Measurements from ENCODE around the gene AKAP13. TPM values are rescaled to one million over a fixed set of nuclear protein-coding genes. Genes with fewer than 3 reads are reported as not detected.

The AKAP13 gene
- total RNA-seq, 1 experiment from 2014 or later, result 47.3 TPM

- H3K4me1 Mint-ChIP-seq, result peaks cover 5 to 12% of the 10 kb centered on the region in 2 experiments
- no peaks in the 10 kb centered on the region for H3K9me3 ChIP-seq (ENCODE audit: control insufficient read depth, low read depth, low read length)
- H2BK5ac ChIP-seq (ENCODE audit: insufficient read length, low read length), result no peak overlapping the region
- no peak overlapping the region for H3K9ac ChIP-seq (ENCODE audit: extremely low read depth, insufficient read length, low read length)
- H4K91ac ChIP-seq (ENCODE audit: insufficient read length, low read depth, low read length), result no peak overlapping the region
- H3K9me3 Mint-ChIP-seq, result no peaks in the 10 kb centered on the region
- H2AFZ ChIP-seq (ENCODE audit: low read length), result no peak overlapping the region
- H3K18ac ChIP-seq (ENCODE audit: insufficient read length, low read depth, low read length), result no peak overlapping the region
- H3K4me2 ChIP-seq (ENCODE audit: insufficient read depth, insufficient read length, low read length), result no peak overlapping the region
- H3K14ac ChIP-seq (ENCODE audit: insufficient read depth, low read length), result no peak overlapping the region
- no peak overlapping the region for H2BK120ac ChIP-seq (ENCODE audit: low read depth, low read length, poor library complexity, severe bottlenecking)
- no peak overlapping the region for H3K4ac ChIP-seq (ENCODE audit: low read depth, low read length)
- H3K27ac Mint-ChIP-seq, result no peak overlapping the region
- no peaks in the 10 kb centered on the region for H3K27me3 Mint-ChIP-seq (ENCODE audit: low read depth)
- no peak overlapping the region for H2BK20ac ChIP-seq (ENCODE audit: low read depth, low read length, poor library complexity, severe bottlenecking)
- no CpG with 5 or more reads among the region's 2 CpGs for WGBS (ENCODE audit: extremely low coverage, insufficient read length, low lambda C conversion rate)
- H3K56ac ChIP-seq (ENCODE audit: insufficient read length, low read depth, low read length), result no peak overlapping the region
- H4K20me1 ChIP-seq (ENCODE audit: control insufficient read depth, insufficient read depth, insufficient read length), result no peaks in the 10 kb centered on the region
- H3T11ph ChIP-seq (ENCODE audit: low read length), result no peak overlapping the region
- peaks cover 2 to 21% (median 12%) of the 10 kb centered on the region in 3 experiments; a peak in 5 of 7 replicates for H3K36me3 Mint-ChIP-seq (ENCODE audit: insufficient read depth in 1 of 3, low read depth in 3 of 3)
- no peak for DNase-seq
- H3K27me3 ChIP-seq (ENCODE audit: insufficient read depth, low read length), result no peaks in the 10 kb centered on the region
- H3K23me2 ChIP-seq (ENCODE audit: insufficient read length, low read depth, low read length, poor library complexity, severe bottlenecking), result no peaks in the 10 kb centered on the region
- H3K79me1 ChIP-seq (ENCODE audit: insufficient read depth, low read depth, low read length, poor library complexity, severe bottlenecking), result no peaks in the 10 kb centered on the region
- H2BK12ac ChIP-seq (ENCODE audit: insufficient read length, low read depth, low read length), result no peak overlapping the region
- H3K79me2 ChIP-seq (ENCODE audit: insufficient read depth, low read length), result no peaks in the 10 kb centered on the region
- H3K27ac ChIP-seq (ENCODE audit: insufficient read length, low read depth, low read length), result no peak overlapping the region
- no peak overlapping the region for H2AK5ac ChIP-seq (ENCODE audit: insufficient read length, low read length)
- no peak overlapping the region for H4K8ac ChIP-seq (replicated peaks; ENCODE audit: insufficient read length, low read depth, low read length)
- H3K4me3 Mint-ChIP-seq, result no peak overlapping the region
- H4K5ac ChIP-seq (ENCODE audit: insufficient read length, low read depth, low read length), result no peak overlapping the region
- TF ChIP-seq CTCF (conservative IDR thresholded peaks at IDR 0.05), result no peak
- no peaks in the 10 kb centered on the region; the same call in 1 of the 2 replicates for H3K4me1 ChIP-seq (ENCODE audit: insufficient read depth, low read length)
- H2BK15ac ChIP-seq (ENCODE audit: low read depth, low read length), result no peak overlapping the region
- H3K23ac ChIP-seq (ENCODE audit: insufficient read length, low read depth, low read length), result no peak overlapping the region
These were observed 328.8 kb downstream of the AKAP13 start for GRCh38 chr15:85709250-85709649.
